Gastrocnemius medialis (tissue), 4 donors: ENCODE results near the gene STK4. TPM values are rescaled to one million over a fixed set of nuclear protein-coding genes. Genes with fewer than 3 reads are reported as not detected.

Experiments
- ATAC-seq, 2 donors: fragments of 150-250 bp; one replicate each; pipeline ENCODE4 v1.9.1; 2016
- DNase-seq, 2 donors: peaks; one replicate each; pipeline ENCODE4 v3.0.0-alpha.2; 2019
- H3K27ac ChIP-seq, 4 donors: fragments of 200-600 bp; sonication (generic); 1 replicate in 1 of 4; 2 replicates in 3 of 4; pipeline ENCODE4 v1.5.1; 2016 to 2018; ENCODE audit warnings: mild to moderate bottlenecking in 2 of 4, moderate library complexity in 1 of 4
- H3K27me3 ChIP-seq, 3 donors: fragments of 200-600 bp; sonication (generic) in 2 of 3; 1 replicate in 1 of 3; 2 replicates in 2 of 3; pipeline versions ENCODE4 v1.5.1 to v1.6.0; 2016 to 2019; ENCODE audit warnings: mild to moderate bottlenecking in 1 of 3, moderate library complexity in 1 of 3
- H3K36me3 ChIP-seq, 2 donors: fragments of 200-600 bp; sonication (generic) in 1 of 2; one replicate each; pipeline ENCODE4 v1.5.1; 2017 to 2018
- H3K4me1 ChIP-seq, 2 donors: fragments of 200-600 bp; sonication (generic) in 1 of 2; one replicate each; pipeline ENCODE4 v1.5.1; 2016 to 2017; ENCODE audit warnings: mild to moderate bottlenecking in 2 of 2
- H3K4me3 ChIP-seq, 4 donors: fragments of 200-600 bp; sonication (generic) in 3 of 4; 1 replicate in 1 of 4; 2 replicates in 3 of 4; pipeline ENCODE4 v1.5.1; 2016 to 2019; ENCODE audit warnings: mild to moderate bottlenecking in 2 of 4
- H3K9me3 ChIP-seq, 3 donors: fragments of 200-600 bp; sonication (generic) in 2 of 3; 1 replicate in 1 of 3; 2 replicates in 2 of 3; pipeline ENCODE4 v1.5.1; 2016 to 2019
- CTCF ChIP-seq, 5 experiments: fragments of 450-650 bp in 3 of 5; fragments of 200-600 bp in 2 of 5; sonication (generic) in 2 of 5; IDR thresholded peaks in 4 of 5; conservative IDR thresholded peaks in 1 of 5; 1 replicate in 4 of 5; 2 replicates in 1 of 5; pipeline ENCODE4 v1.5.1; 2016 to 2019; ENCODE audit warnings: antibody characterized with exemption in 5 of 5, mild to moderate bottlenecking in 3 of 5, moderate library complexity in 3 of 5
- POLR2A ChIP-seq, 2 donors: fragments of 450-650 bp; IDR thresholded peaks; one replicate each; pipeline ENCODE4 v1.6.1; 2017; ENCODE audit warnings: antibody characterized with exemption in 2 of 2, mild to moderate bottlenecking in 2 of 2, moderate library complexity in 2 of 2
- in situ Hi-C, 4 donors: fragments of 200-750 bp; cut with MboI; loops; one replicate each; pipeline versions ENCODE4 v1.15.0 to v1.8.0; 2017; ENCODE audit warnings: low sequenced_read_pairs in 4 of 4
- intact Hi-C: fragments of 100-400 bp; cut with DNase I; formaldehyde crosslinking; loops from one replicate; pipeline ENCODE4 v1.15.1; 2023; ENCODE audit warnings: low total_unique reads
- total RNA-seq, 4 donors: library from RNA; depleted of rRNA; stranded (reverse); fragments of >200 nt; gene quantifications; one replicate each; pipeline versions ENCODE4 v1.1.0 to v1.2.3, GENCODE V29; 2016

STK4 gene
- total RNA-seq, 4 donors from 2014 or later, result 4.5 to 6.4 (median 5.5) TPM

- intact Hi-C loops, result no loop called here
- H3K4me3 ChIP-seq, result no peak overlapping the region
- H3K4me1 ChIP-seq, result no peaks in the 10 kb centered on the region
- in situ Hi-C loops, result no loop called here
- TF ChIP-seq POLR2A (IDR thresholded peaks at IDR 0.05), result no peak
- H3K27ac ChIP-seq, result no peak overlapping the region
- H3K9me3 ChIP-seq, result no peaks in the 10 kb centered on the region
- DNase-seq (no peak), ATAC-seq (no peak)
- no peaks in the 10 kb centered on the region for H3K36me3 ChIP-seq
- peaks cover 19 to 24% (median 23%) of the 10 kb centered on the region in 3 donors for H3K27me3 ChIP-seq
These were observed 138.5 kb downstream of the STK4 start for GRCh38 chr20:45104786-45105185.

GRCh38 chr20:45105317-45105716 is 139.0 kb downstream of the STK4 start:
- DNase-seq (no peak), ATAC-seq (no peak)
- TF ChIP-seq CTCF (IDR thresholded peaks at IDR 0.05 in 4 of 5, conservative IDR thresholded peaks at IDR 0.05 in 1 of 5) (no peak), POLR2A (IDR thresholded peaks at IDR 0.05) (no peak)
- Histone ChIP-seq H3K4me1 (no peaks in the 10 kb centered on the region), H3K36me3 (no peaks in the 10 kb centered on the region), H3K27ac (no peak overlapping the region), H3K9me3 (no peaks in the 10 kb centered on the region), H3K27me3 (peaks cover 14 to 19% (median 18%) of the 10 kb centered on the region in 3 donors), H3K4me3 (no peak overlapping the region)
- in situ Hi-C loops (no loop called here), intact Hi-C loops (no loop called here)

GRCh38 chr20:45109634-45110033 is 143.3 kb downstream of the STK4 start:
- H3K27ac ChIP-seq, result no peak overlapping the region
- ATAC-seq (no peak), DNase-seq (no peak)
- no peak for TF ChIP-seq CTCF (IDR thresholded peaks at IDR 0.05 in 4 of 5, conservative IDR thresholded peaks at IDR 0.05 in 1 of 5)
- TF ChIP-seq POLR2A (IDR thresholded peaks at IDR 0.05), result no peak
- peaks cover 0 to 12% (median 0%) of the 10 kb centered on the region in 3 donors for H3K27me3 ChIP-seq
- intact Hi-C loops (no loop called here), in situ Hi-C loops (no loop called here)
- no peaks in the 10 kb centered on the region for H3K9me3 ChIP-seq
- no peaks in the 10 kb centered on the region for H3K4me1 ChIP-seq
- H3K4me3 ChIP-seq, result no peak overlapping the region
- H3K36me3 ChIP-seq, result no peaks in the 10 kb centered on the region

GRCh38 chr20:45110301-45110700 is 144.0 kb downstream of the STK4 start:
- ATAC-seq (no peak), DNase-seq (no peak)
- TF ChIP-seq CTCF (IDR thresholded peaks at IDR 0.05 in 4 of 5, conservative IDR thresholded peaks at IDR 0.05 in 1 of 5) (no peak), POLR2A (IDR thresholded peaks at IDR 0.05) (no peak)
- no peaks in the 10 kb centered on the region for H3K4me1 ChIP-seq
- in situ Hi-C loops, result no loop called here
- no peaks in the 10 kb centered on the region for H3K9me3 ChIP-seq
- no peak overlapping the region for H3K27ac ChIP-seq
- peaks cover 0 to 12% (median 0%) of the 10 kb centered on the region in 3 donors for H3K27me3 ChIP-seq
- H3K4me3 ChIP-seq, result no peak overlapping the region
- H3K36me3 ChIP-seq, result no peaks in the 10 kb centered on the region
- intact Hi-C loops, result no loop called here

- Histone ChIP-seq H3K4me1 (no peaks in the 10 kb centered on the region), H3K27ac (no peak overlapping the region), H3K9me3 (no peaks in the 10 kb centered on the region), H3K36me3 (no peaks in the 10 kb centered on the region), H3K4me3 (no peak overlapping the region), H3K27me3 (peaks cover 0 to 7% (median 0%) of the 10 kb centered on the region in 3 donors)
- DNase-seq (no peak), ATAC-seq (no peak)
- intact Hi-C loops (no loop called here), in situ Hi-C loops (no loop called here)
- TF ChIP-seq CTCF (IDR thresholded peaks at IDR 0.05 in 4 of 5, conservative IDR thresholded peaks at IDR 0.05 in 1 of 5), result no peak
These were observed 145.0 kb downstream of the STK4 start for GRCh38 chr20:45111285-45111684.
